ENCODE data around the gene IL21R. TPM values are rescaled to one million over a fixed set of nuclear protein-coding genes. Genes with fewer than 3 reads are reported as not detected.

The IL21R gene
- total and polyA plus RNA-seq, 9 of the 15 experiments (the other 6 are each of a cell fraction or from before 2014, with no cell fraction given): 0.04 to 0.34 (median 0.18) TPM; not detected in 1

- no peak for TF ChIP-seq MAFF (IDR thresholded peaks at IDR 0.05; ENCODE audit: low read length)
- no peak for TF ChIP-seq KDM4B (IDR thresholded peaks at IDR 0.05; ENCODE audit: borderline replicate concordance in 2 of 2, low read depth in 1 of 2)
- no peak for TF ChIP-seq E2F6 (IDR thresholded peaks at IDR 0.05; ENCODE audit: borderline replicate concordance in 1 of 2, extremely low read depth in 1 of 2, insufficient read depth in 1 of 2, insufficient read length in 1 of 2, low read depth in 1 of 2, low read length in 1 of 2, poor library complexity in 1 of 2, severe bottlenecking in 1 of 2)
- no peak for TF ChIP-seq MLLT1 (IDR thresholded peaks at IDR 0.05)
- TF ChIP-seq PKNOX1 (IDR thresholded peaks at IDR 0.05): peak; percentile 30; the same call in 1 of the 2 replicates
- peak; percentile 85; the same call in 1 of the 2 replicates for TF ChIP-seq ATF3 (IDR thresholded peaks at IDR 0.05)
- no peak for TF ChIP-seq ATF3 (CRISPR knock-in tag; conservative IDR thresholded peaks at IDR 0.05)
- no peak for TF ChIP-seq HMG20B (CRISPR knock-in tag; IDR thresholded peaks at IDR 0.05)
- no peak for TF ChIP-seq TCF3 (CRISPR knock-in tag; IDR thresholded peaks at IDR 0.05)
- peak in 1 of 2 experiments; percentile 84; a peak in 1 of 4 replicates for TF ChIP-seq ARNT (IDR thresholded peaks at IDR 0.05)
- TF ChIP-seq TAF15 (IDR thresholded peaks at IDR 0.05; ENCODE audit: low read depth, low read length): no peak
- no peak for TF ChIP-seq RBFOX2 (IDR thresholded peaks at IDR 0.05; ENCODE audit: low read depth, low read length)
- TF ChIP-seq PHB (CRISPR knock-in tag; IDR thresholded peaks at IDR 0.05): no peak
- no peak for TF ChIP-seq POLR3A (IDR thresholded peaks at IDR 0.05; ENCODE audit: borderline replicate concordance, extremely low read depth, insufficient read depth, insufficient read length)
- TF ChIP-seq KDM1A (IDR thresholded peaks at IDR 0.05): peak; percentile 50 to 53; a peak in 3 of 4 replicates
- TF ChIP-seq L3MBTL2 (IDR thresholded peaks at IDR 0.05): no peak
- TF ChIP-seq ZKSCAN1 (IDR thresholded peaks at IDR 0.05; ENCODE audit: low read depth, low read length): no peak
- no peak for TF ChIP-seq NCOA1 (IDR thresholded peaks at IDR 0.05; ENCODE audit: low read depth)
- TF ChIP-seq RAD51 (IDR thresholded peaks at IDR 0.05; ENCODE audit: borderline replicate concordance, low read depth): peak; percentile 49; the same call in 1 of the 2 replicates
- no peak for TF ChIP-seq GTF2E2 (tag; IDR thresholded peaks at IDR 0.05)
- no peak for TF ChIP-seq ZNF655 (CRISPR knock-in tag; IDR thresholded peaks at IDR 0.05)
- TF ChIP-seq CTBP1 (IDR thresholded peaks at IDR 0.05; ENCODE audit: borderline replicate concordance): peak; percentile 48
Measured at GRCh38 chr16:27426423-27427408, 24.7 kb downstream of the IL21R start (continued).
